Renal cortical epithelial cell (primary cell): ENCODE results near the gene NFKBIE. TPM values are rescaled to one million over a fixed set of nuclear protein-coding genes. Genes with fewer than 3 reads are reported as not detected.

ENCODE experiments used
- DNase-seq: peaks from one replicate; pipeline ENCODE4 v3.0.0-alpha.2; 2011; ENCODE audit warnings: low read depth
- total RNA-seq: library from RNA; depleted of rRNA; stranded (reverse); fragments of >200 nt; gene quantifications from 2 replicates; pipeline ENCODE4 v1.2.3, GENCODE V29; 2014

NFKBIE gene
- total RNA-seq, 1 donor from 2014 or later, result 17.6 TPM

- no peak for DNase-seq
Observed at GRCh38 chr6:44272999-44273566, 7.7 kb upstream of the NFKBIE start.

- no peak for DNase-seq
Observed at GRCh38 chr6:44272529-44272928, 7.2 kb upstream of the NFKBIE start.

GRCh38 chr6:44271914-44272313 is 6.6 kb upstream of the NFKBIE start:
- DNase-seq, result no peak

- no peak for DNase-seq
Observed at GRCh38 chr6:44271406-44271723, 6.0 kb upstream of the NFKBIE start.

- DNase-seq, result no peak
Observed at GRCh38 chr6:44270526-44271405, 5.4 kb upstream of the NFKBIE start.

GRCh38 chr6:44269921-44270525 is 4.7 kb upstream of the NFKBIE start, which contains the start of gene TMEM151B:
TSS of gene TMEM151B (plus strand) at chr6:44270450. CDS start at chr6:44270743, 293 bp downstream.
- no peak for DNase-seq

GRCh38 chr6:44269178-44269920 is 4.0 kb upstream of the NFKBIE start:
- DNase-seq, result no peak

GRCh38 chr6:44268095-44268628 is 2.8 kb upstream of the NFKBIE start:
- peak; percentile 46 for DNase-seq

- DNase-seq, result no peak
Observed at GRCh38 chr6:44267252-44267651, 1.9 kb upstream of the NFKBIE start.

GRCh38 chr6:44266347-44266746 is 996 bp upstream of the NFKBIE start:
- DNase-seq, result no peak

GRCh38 chr6:44265722-44266233 is 427 bp upstream of the NFKBIE start:
- peak; percentile 94 for DNase-seq

- DNase-seq, result peak; percentile 45
Observed at GRCh38 chr6:44264154-44265006, 971 bp downstream of the NFKBIE start.

- peak; percentile 75 for DNase-seq
Observed at GRCh38 chr6:44263354-44264100, 1.8 kb downstream of the NFKBIE start.

GRCh38 chr6:44262467-44263353 is 2.6 kb downstream of the NFKBIE start:
- peak; percentile 17 for DNase-seq

- DNase-seq, result no peak
Observed at GRCh38 chr6:44261581-44261980, 3.8 kb downstream of the NFKBIE start.

- DNase-seq, result no peak
Observed at GRCh38 chr6:44260451-44261297, 4.7 kb downstream of the NFKBIE start.

- no peak for DNase-seq
Observed at GRCh38 chr6:44260011-44260410, 5.3 kb downstream of the NFKBIE start.

- no peak for DNase-seq
Observed at GRCh38 chr6:44258921-44259320, 6.4 kb downstream of the NFKBIE start.
